ENCODE measurements around the gene MRRF. TPM values are rescaled to one million over a fixed set of nuclear protein-coding genes. Genes with fewer than 3 reads are reported as not detected.

The MRRF gene
- total RNA-seq, 1 donor from 2014 or later = 58.8 TPM

GRCh38 chr9:122364117-122364782 is 99.6 kb downstream of the MRRF start:
- peaks cover 4% of the 10 kb centered on the region for H3K4me1 Mint-ChIP-seq (ENCODE audit: low read depth)
- H3K4me3 Mint-ChIP-seq (ENCODE audit: low read depth) = no peak overlapping the region
- H3K27ac Mint-ChIP-seq = no peak overlapping the region
- no peaks in the 10 kb centered on the region for H3K36me3 Mint-ChIP-seq (ENCODE audit: low read depth)
- H3K9me3 Mint-ChIP-seq = no peaks in the 10 kb centered on the region
- intact Hi-C loops (cut with micrococcal nuclease) = no loop called here
- H3K27me3 Mint-ChIP-seq (ENCODE audit: low read depth) = peaks cover 5% of the 10 kb centered on the region
- DNase-seq (ENCODE audit: low spot score) = no peak

- no peaks in the 10 kb centered on the region for H3K9me3 Mint-ChIP-seq
- H3K27me3 Mint-ChIP-seq (ENCODE audit: low read depth) = peaks cover 6% of the 10 kb centered on the region
- H3K4me3 Mint-ChIP-seq (ENCODE audit: low read depth) = no peak overlapping the region
- H3K36me3 Mint-ChIP-seq (ENCODE audit: low read depth) = no peaks in the 10 kb centered on the region
- H3K4me1 Mint-ChIP-seq (ENCODE audit: low read depth) = peaks cover 4% of the 10 kb centered on the region
- H3K27ac Mint-ChIP-seq = no peak overlapping the region
- DNase-seq (ENCODE audit: low spot score) = no peak
- intact Hi-C loops (cut with micrococcal nuclease) = no loop called here
Observed at GRCh38 chr9:122364783-122365150, 100.1 kb downstream of the MRRF start.

DNA sequence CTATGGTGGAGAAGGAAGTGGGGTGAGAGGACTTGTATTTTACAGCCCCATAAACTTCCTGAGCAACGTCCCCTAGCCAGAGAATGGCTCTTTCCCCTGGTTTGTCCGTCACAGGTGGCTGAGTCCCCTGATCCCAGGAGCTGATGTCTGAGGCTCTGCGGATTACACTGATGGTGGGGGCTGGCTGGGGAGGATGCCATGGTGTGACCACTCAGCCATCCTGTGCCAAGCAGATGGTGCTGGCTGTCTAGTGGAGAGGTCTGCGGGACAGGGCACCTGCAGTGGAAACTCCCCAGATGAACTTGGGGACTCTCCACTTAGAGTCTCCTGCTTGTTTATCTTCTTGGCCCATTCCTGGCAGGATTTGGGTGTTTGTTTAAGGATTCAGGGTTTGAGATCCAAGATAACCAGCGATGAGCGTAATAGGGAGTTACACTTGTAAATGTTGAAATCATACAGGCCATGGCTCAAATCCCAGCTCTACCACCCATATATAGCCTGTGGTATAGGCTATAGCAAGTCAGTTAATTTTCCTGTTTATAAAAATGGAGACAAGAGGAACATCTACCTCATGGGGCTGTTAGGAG is 101.5 kb downstream of the MRRF start:
- Mint-ChIP-seq H3K27ac (no peak overlapping the region), H3K4me1 (ENCODE audit: low read depth) (peaks cover 5% of the 10 kb centered on the region), H3K27me3 (ENCODE audit: low read depth) (peaks cover 12% of the 10 kb centered on the region), H3K9me3 (no peaks in the 10 kb centered on the region), H3K36me3 (ENCODE audit: low read depth) (no peaks in the 10 kb centered on the region), H3K4me3 (ENCODE audit: low read depth) (no peak overlapping the region)
- no peak for DNase-seq (ENCODE audit: low spot score)
- intact Hi-C loops (cut with micrococcal nuclease) = no loop called here

DNA sequence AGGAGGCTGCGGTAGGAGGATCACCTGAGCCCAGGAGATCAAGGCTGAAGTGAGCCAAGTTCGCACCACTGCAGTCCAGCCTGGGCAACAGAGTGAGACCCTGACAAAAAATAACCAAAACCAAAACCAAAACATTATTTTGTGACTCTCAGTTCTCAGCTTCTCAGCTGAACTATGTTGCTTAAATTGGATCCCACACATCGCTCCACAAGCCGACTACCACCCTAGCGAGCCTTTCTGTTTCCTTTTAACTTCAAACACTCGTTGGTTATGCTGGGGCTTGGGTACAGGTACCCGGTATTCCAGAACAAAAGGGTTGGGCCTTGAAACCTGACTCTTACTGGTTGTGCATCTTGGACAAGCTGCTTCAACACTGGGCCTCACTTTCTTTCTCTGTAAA is 102.4 kb downstream of the MRRF start:
- peaks cover 16% of the 10 kb centered on the region for H3K27me3 Mint-ChIP-seq (ENCODE audit: low read depth)
- peaks cover 7% of the 10 kb centered on the region for H3K4me1 Mint-ChIP-seq (ENCODE audit: low read depth)
- DNase-seq (ENCODE audit: low spot score) = no peak
- H3K27ac Mint-ChIP-seq = no peak overlapping the region
- no peaks in the 10 kb centered on the region for H3K9me3 Mint-ChIP-seq
- intact Hi-C loops (cut with micrococcal nuclease) = no loop called here
- no peak overlapping the region for H3K4me3 Mint-ChIP-seq (ENCODE audit: low read depth)
- H3K36me3 Mint-ChIP-seq (ENCODE audit: low read depth) = no peaks in the 10 kb centered on the region

GRCh38 chr9:122367774-122368460 is 103.2 kb downstream of the MRRF start:
- intact Hi-C loops (cut with micrococcal nuclease) = no loop called here
- Mint-ChIP-seq H3K4me3 (ENCODE audit: low read depth) (no peak overlapping the region), H3K4me1 (ENCODE audit: low read depth) (peaks cover 7% of the 10 kb centered on the region), H3K36me3 (ENCODE audit: low read depth) (no peaks in the 10 kb centered on the region), H3K27me3 (ENCODE audit: low read depth) (peaks cover 24% of the 10 kb centered on the region), H3K27ac (no peak overlapping the region), H3K9me3 (no peaks in the 10 kb centered on the region)
- no peak for DNase-seq (ENCODE audit: low spot score)

DNA sequence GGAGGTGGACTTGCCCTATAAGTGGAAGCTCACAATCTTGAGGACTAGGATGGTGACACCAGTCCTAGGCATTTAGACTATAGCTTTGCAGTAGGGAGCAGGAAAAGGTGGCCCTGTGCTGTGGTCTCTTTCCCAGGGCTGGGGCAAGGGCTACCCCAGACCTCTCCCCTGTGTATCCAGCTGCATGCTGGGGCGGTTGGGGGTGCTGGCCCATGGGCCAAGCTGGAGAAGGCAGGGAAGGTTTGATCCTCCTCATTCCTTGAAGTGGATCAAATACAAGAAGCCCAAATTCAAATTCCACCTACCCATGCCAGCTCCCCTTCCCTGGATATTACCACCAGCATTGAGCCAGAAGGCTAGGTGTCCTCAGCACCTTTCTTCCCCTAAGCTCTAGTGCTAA is 104.0 kb downstream of the MRRF start:
- intact Hi-C loops (cut with micrococcal nuclease) = no loop called here
- H3K27ac Mint-ChIP-seq = no peak overlapping the region
- H3K4me1 Mint-ChIP-seq (ENCODE audit: low read depth) = peaks cover 7% of the 10 kb centered on the region

GRCh38 chr9:122370303-122370702 is 105.6 kb downstream of the MRRF start:
- peak overlapping the region; percentile 63 for H3K4me3 Mint-ChIP-seq (ENCODE audit: low read depth)
- no peaks in the 10 kb centered on the region for H3K36me3 Mint-ChIP-seq (ENCODE audit: low read depth)
- DNase-seq (ENCODE audit: low spot score) = no peak
- peaks cover 7% of the 10 kb centered on the region for H3K4me1 Mint-ChIP-seq (ENCODE audit: low read depth)
- intact Hi-C loops (cut with micrococcal nuclease) = no loop called here
- H3K27me3 Mint-ChIP-seq (ENCODE audit: low read depth) = peaks cover 26% of the 10 kb centered on the region
- no peak overlapping the region for H3K27ac Mint-ChIP-seq
- no peaks in the 10 kb centered on the region for H3K9me3 Mint-ChIP-seq

More for the DNA sequence above, 104.0 kb downstream of the MRRF start:
- no peak for DNase-seq (ENCODE audit: low spot score)
- Mint-ChIP-seq H3K36me3 (ENCODE audit: low read depth) (no peaks in the 10 kb centered on the region), H3K4me3 (ENCODE audit: low read depth) (no peak overlapping the region), H3K9me3 (no peaks in the 10 kb centered on the region), H3K27me3 (ENCODE audit: low read depth) (peaks cover 26% of the 10 kb centered on the region)

- H3K36me3 Mint-ChIP-seq (ENCODE audit: low read depth) = no peaks in the 10 kb centered on the region
- DNase-seq (ENCODE audit: low spot score) = no peak
Observed at GRCh38 chr9:122370869-122371755, 106.4 kb downstream of the MRRF start, which contains the start of gene PTGS1. Gene PTGS1 (plus strand): TSS chr9:122371024. CDS start chr9:122371085, 61 bp downstream.

GRCh38 chr9:122371846-122372245 is 107.2 kb downstream of the MRRF start:
- intact Hi-C loops (cut with micrococcal nuclease) = no loop called here
- no peak for DNase-seq (ENCODE audit: low spot score)
- H3K27ac Mint-ChIP-seq = no peak overlapping the region
- H3K4me3 Mint-ChIP-seq (ENCODE audit: low read depth) = no peak overlapping the region
- H3K36me3 Mint-ChIP-seq (ENCODE audit: low read depth) = no peaks in the 10 kb centered on the region
- H3K27me3 Mint-ChIP-seq (ENCODE audit: low read depth) = peaks cover 26% of the 10 kb centered on the region
- no peaks in the 10 kb centered on the region for H3K9me3 Mint-ChIP-seq
- peaks cover 7% of the 10 kb centered on the region for H3K4me1 Mint-ChIP-seq (ENCODE audit: low read depth)

More at GRCh38 chr9:122370869-122371755, 106.4 kb downstream of the MRRF start, which contains the start of gene PTGS1:
- H3K27me3 Mint-ChIP-seq (ENCODE audit: low read depth) = peaks cover 26% of the 10 kb centered on the region
- no peaks in the 10 kb centered on the region for H3K9me3 Mint-ChIP-seq
- peaks cover 7% of the 10 kb centered on the region for H3K4me1 Mint-ChIP-seq (ENCODE audit: low read depth)
- H3K4me3 Mint-ChIP-seq (ENCODE audit: low read depth) = peak within 1 kb of the TSS; percentile 63
- H3K27ac Mint-ChIP-seq = no peak within 1 kb of the TSS
- intact Hi-C loops (cut with micrococcal nuclease) = no loop called here

- Mint-ChIP-seq H3K36me3 (ENCODE audit: low read depth) (no peaks in the 10 kb centered on the region), H3K27ac (no peak overlapping the region), H3K4me1 (ENCODE audit: low read depth) (peaks cover 7% of the 10 kb centered on the region), H3K4me3 (ENCODE audit: low read depth) (no peak overlapping the region), H3K27me3 (ENCODE audit: low read depth) (peaks cover 26% of the 10 kb centered on the region), H3K9me3 (no peaks in the 10 kb centered on the region)
- no peak for DNase-seq (ENCODE audit: low spot score)
- intact Hi-C loops (cut with micrococcal nuclease) = no loop called here
Observed at GRCh38 chr9:122372856-122373845, 108.5 kb downstream of the MRRF start.

GRCh38 chr9:122374885-122375420 is 110.3 kb downstream of the MRRF start:
- Mint-ChIP-seq H3K27me3 (ENCODE audit: low read depth) (peaks cover 20% of the 10 kb centered on the region), H3K9me3 (no peaks in the 10 kb centered on the region), H3K4me1 (ENCODE audit: low read depth) (peaks cover 7% of the 10 kb centered on the region), H3K4me3 (ENCODE audit: low read depth) (no peak overlapping the region), H3K27ac (no peak overlapping the region), H3K36me3 (ENCODE audit: low read depth) (no peaks in the 10 kb centered on the region)
- no peak for DNase-seq (ENCODE audit: low spot score)
- intact Hi-C loops (cut with micrococcal nuclease) = loop anchor here (5.0 kb wide), 1 partner anchor 77 kb away; no protein-coding TSS in a partner anchor

All from activated T-helper 2 cell treated with anti-CD3 and anti-CD28 coated beads, Interferon-gamma antibody, Interleukin-2, Interleukin-4, amounts not matched to agents 10 μg/mL and 5 μg/mL and 100 μg/mL, durations not matched to agents 14 hours and 24 hours and 36 hours (primary cell).